Epithelial cell of prostate (primary cell): Measurements from ENCODE around the gene SP3.

Source experiments
- DNase-seq: peaks from one replicate; pipeline ENCODE4 v3.0.0-alpha.2; 2011; ENCODE audit warnings: low read depth, low spot score
- H3K27ac ChIP-seq: fragments of 450-650 bp; 2 replicates; pipeline ENCODE4 v1.5.1; 2017; ENCODE audit warnings: mild to moderate bottlenecking

SP3 gene

DNA sequence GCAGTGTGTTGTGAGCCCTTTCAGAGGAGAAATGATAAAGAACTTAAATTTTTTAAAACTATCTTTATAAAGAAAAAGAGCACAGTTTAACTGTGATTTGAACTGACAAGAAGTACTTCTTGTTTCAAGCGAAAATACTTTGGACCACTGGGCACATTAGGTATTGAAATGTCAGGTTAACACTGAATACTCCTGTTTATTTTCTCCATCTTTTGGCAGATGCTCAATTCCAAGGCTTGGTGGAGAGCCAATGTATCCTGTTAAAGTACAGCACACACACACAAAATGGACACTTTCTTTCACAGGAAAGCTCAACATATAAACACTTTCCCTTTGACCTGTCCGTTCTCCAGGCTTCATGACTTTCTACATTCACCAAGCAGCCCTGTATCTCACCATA, 32.6 kb upstream of the SP3 start:
- H3K27ac ChIP-seq: no peak overlapping the region
- DNase-seq: no peak

DNA sequence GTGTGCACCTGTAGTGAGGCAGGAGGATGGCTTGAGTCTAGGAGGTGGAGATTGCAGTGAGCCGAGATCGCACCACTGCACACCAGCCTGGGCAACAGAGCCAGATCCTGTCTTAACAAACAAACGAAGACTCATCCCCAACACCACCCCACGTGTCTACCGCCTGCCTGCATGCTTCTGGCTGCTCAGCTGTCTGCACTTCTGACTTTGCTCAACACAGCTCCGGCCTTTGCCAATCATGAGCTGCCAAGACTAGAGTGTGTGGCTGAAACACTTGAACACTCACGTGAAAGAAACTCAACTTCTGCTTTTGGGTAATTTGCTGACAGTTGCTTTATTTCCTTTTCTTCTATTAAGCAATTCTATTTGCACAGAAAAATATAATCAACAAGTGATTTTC, 32.1 kb upstream of the SP3 start:
- no peak overlapping the region for H3K27ac ChIP-seq
- no peak for DNase-seq

DNA sequence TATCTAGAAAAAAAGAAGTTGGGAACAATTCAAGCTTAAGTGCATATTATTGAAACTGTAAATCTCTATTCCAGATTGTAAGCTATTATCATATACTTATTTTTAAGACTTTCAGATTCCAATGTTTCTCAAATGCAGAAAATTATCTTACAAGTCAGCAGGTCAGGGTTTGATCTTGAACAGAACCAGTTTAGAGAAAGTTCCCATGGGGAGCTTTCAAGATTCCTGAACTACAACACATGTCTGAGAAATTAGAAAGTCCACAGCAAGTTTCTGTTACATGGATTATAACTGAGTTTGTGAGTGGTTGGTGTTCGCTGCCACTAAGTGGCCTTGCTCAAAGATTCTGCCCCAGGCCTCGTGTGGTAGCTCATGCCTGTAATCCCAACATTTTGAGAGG, 31.6 kb upstream of the SP3 start:
- no peak for DNase-seq
- no peak overlapping the region for H3K27ac ChIP-seq

- H3K27ac ChIP-seq: no peak overlapping the region
- no peak for DNase-seq
Measured at GRCh38 chr2:173993459-173993858, 28.3 kb upstream of the SP3 start.

- no peak for DNase-seq
Measured at GRCh38 chr2:173991856-173992588, 26.8 kb upstream of the SP3 start.

DNA sequence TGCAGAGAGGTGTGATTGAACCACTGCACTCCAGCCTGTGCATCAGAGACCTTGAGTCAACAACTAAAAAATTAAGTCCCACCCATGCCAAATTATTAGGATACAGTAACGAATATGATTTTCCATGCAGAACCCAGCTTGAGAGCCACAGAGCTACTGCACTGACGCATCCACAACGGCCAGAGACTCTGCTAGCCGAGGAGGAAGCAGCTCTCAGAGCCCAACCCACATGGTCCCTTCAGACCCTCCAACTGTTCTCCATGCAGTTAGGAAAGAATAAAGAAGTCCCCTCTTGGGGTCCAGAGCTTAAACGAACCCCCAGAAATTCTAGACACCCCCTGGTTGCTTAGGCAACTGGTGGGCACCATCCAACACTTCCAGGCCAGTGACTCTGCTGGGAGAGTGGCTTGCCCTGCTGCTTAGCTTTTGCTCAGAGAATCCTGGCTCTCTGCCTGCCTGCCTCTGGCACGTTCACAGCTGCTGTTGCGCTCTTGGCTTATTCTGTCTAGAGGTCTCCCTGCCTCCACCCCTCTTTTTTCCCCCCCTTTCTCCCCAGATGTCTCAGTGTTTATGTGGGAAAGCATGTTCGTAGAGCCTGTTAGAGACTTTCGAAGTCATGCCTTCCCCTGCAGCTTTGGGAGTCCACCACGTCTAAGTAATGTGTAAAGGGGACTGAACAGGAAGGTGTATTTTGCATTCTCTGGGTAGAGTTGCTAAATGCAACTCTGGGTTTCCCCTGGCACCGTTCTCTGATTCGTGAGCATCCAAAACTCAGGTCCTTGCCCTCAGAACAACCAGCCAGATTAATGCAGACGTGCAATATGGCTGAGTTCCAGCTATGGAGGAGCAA, 26.0 kb upstream of the SP3 start:
- no peak overlapping the region for H3K27ac ChIP-seq
- no peak for DNase-seq

More at GRCh38 chr2:173991856-173992588, 26.8 kb upstream of the SP3 start:
- H3K27ac ChIP-seq: no peak overlapping the region

- H3K27ac ChIP-seq: no peak overlapping the region
- no peak for DNase-seq
Measured at GRCh38 chr2:173990245-173990644, 25.1 kb upstream of the SP3 start.

DNA sequence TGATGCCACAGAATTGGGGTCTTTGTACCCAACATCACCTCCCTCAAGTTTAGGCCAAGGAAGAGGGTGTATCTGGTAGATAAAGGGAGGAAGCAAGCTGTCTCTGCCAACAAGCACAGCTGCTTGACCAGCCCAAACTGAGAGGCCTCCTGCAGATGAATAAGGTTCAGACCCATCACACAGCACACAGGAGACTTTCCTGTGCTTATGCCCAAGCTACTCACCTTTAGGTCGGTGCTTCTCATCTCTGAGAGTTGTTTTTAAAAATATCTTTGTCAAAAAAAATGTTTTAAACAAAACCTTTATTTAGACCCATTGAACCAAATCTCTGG, 24.7 kb upstream of the SP3 start:
- H3K27ac ChIP-seq: no peak overlapping the region
- DNase-seq: no peak

GRCh38 chr2:173989160-173989883, 24.1 kb upstream of the SP3 start:
- DNase-seq: no peak
- no peak overlapping the region for H3K27ac ChIP-seq

GRCh38 chr2:173986805-173987204, 21.6 kb upstream of the SP3 start:
- DNase-seq: no peak
- no peak overlapping the region for H3K27ac ChIP-seq

GRCh38 chr2:173985605-173985992, 20.4 kb upstream of the SP3 start:
- H3K27ac ChIP-seq: no peak overlapping the region
- no peak for DNase-seq

DNA sequence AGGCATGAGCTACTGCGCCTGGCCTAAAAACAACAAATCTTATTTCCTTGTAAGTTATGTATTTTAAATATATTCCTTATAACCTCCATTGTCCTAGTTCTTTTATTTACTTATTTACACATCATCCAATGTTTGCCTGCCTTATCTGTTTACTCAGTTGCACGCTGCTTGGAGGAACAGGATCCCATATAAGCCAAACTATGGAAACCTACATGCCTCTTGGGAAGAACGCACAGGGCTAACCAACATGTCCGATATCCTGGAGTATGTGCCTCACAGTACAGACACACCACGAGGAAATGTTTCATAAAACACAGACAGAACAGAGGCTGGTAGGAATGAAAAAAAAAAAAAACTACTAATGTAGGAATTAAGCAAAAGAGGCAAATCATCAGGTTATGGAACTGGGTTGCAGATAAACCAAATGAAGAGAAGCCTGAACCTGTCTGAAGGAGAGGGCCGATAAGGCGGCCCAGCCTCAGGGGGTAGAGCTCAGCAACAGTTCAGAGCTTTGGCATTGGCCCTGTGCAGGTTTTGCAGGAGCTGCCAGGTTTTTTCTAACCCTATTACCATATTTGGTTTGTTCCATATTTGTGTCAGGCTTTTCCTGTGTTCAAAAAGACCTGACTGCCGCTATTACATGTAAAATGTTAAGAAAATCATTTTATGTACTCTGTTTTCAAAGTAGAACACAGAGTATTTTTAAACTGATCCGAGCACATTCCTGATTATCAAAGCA, 19.9 kb upstream of the SP3 start:
- DNase-seq: no peak

GRCh38 chr2:173983391-173983871, 18.3 kb upstream of the SP3 start:
- DNase-seq: no peak
- H3K27ac ChIP-seq: peak overlapping the region; percentile 68

More for the DNA sequence above, 19.9 kb upstream of the SP3 start:
- no peak overlapping the region for H3K27ac ChIP-seq

- DNase-seq: no peak
- H3K27ac ChIP-seq: peak overlapping the region; percentile 68
Measured at GRCh38 chr2:173982918-173983317, 17.7 kb upstream of the SP3 start.

GRCh38 chr2:173982182-173982714, 17.1 kb upstream of the SP3 start:
- H3K27ac ChIP-seq: peak overlapping the region; percentile 68
- DNase-seq: no peak

DNA sequence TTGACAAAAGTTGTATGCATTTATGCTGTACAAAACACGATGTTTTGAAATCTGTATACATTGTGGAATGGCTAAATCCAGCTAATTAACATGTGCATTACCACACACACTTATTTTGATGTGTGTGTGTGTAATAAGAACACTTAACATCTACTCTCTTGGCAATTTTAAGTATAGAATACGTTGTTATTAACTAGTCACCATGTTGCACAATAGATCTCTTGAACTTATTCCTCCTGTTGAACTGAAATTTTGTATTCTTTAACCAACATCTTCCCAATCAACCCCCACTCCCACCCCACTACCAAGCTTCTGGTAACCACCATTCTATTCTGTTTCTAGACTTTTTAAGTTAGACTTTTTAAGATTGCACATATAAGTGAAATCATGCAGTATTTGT, 16.3 kb upstream of the SP3 start:
- DNase-seq: no peak
- no peak overlapping the region for H3K27ac ChIP-seq

- no peak for DNase-seq
- no peak overlapping the region for H3K27ac ChIP-seq
Measured at GRCh38 chr2:173979751-173980351, 14.7 kb upstream of the SP3 start.

GRCh38 chr2:173978447-173978846, 13.3 kb upstream of the SP3 start:
- peak overlapping the region; percentile 42 for H3K27ac ChIP-seq
- no peak for DNase-seq

- DNase-seq: no peak
- H3K27ac ChIP-seq: peak overlapping the region; percentile 47
Measured at GRCh38 chr2:173972636-173973035, 7.5 kb upstream of the SP3 start.

GRCh38 chr2:173972165-173972564, 7.0 kb upstream of the SP3 start:
- H3K27ac ChIP-seq: peak overlapping the region; percentile 47
- DNase-seq: no peak
